IMR-90 (cell line): ENCODE results near the gene ACAD9. TPM values are rescaled to one million over a fixed set of nuclear protein-coding genes. Genes with fewer than 3 reads are reported as not detected.

ENCODE experiments used
- ATAC-seq: fragments of 200-7000 bp; cut with Tn5 transposase; 2 replicates; pipeline ENCODE4 v1.9.1; 2020; ENCODE audit warnings: low read depth, mild to moderate bottlenecking, moderate library complexity
- BruUV-seq: library from RNA; stranded (reverse); fragments of 400-500 nt; replicated peaks from 2 replicates; lab custom pipeline; 2021; lab: Mats Ljungman, UMichigan
- CTCF ChIA-PET: fragments of 300-600 bp; formaldehyde crosslinking; extraction: SDS; loops from one replicate; lab custom pipeline; 2021; ENCODE audit warnings: antibody characterized with exemption; lab: Yijun Ruan, JAX
- POLR2A ChIA-PET: fragments of 300-600 bp; sonication (Branson Sonifier 250); formaldehyde crosslinking; loops from one replicate; lab custom pipeline; 2022; ENCODE audit warnings: antibody characterized with exemption; ENCODE audit not compliant: unreplicated experiment; lab: Charles Lee
- DNase-seq: peaks from one replicate; pipeline ENCODE4 v3.0.0; 2013
- H2AFZ ChIP-seq: replicated peaks from 2 replicates; pipeline ENCODE3; 2013; ENCODE audit warnings: low read length, mild to moderate bottlenecking; ENCODE audit not compliant: poor library complexity
- H2AK5ac ChIP-seq: 2 replicates; pipeline ENCODE4 v1.6.1; 2013; ENCODE audit warnings: low read depth, low read length, inconsistent platforms
- H2AK9ac ChIP-seq: replicated peaks from 2 replicates; pipeline ENCODE3; 2013; ENCODE audit warnings: mild to moderate bottlenecking, low read depth, low read length, moderate library complexity; ENCODE audit not compliant: poor library complexity
- H2BK120ac ChIP-seq: 2 replicates; pipeline ENCODE4 v1.6.1; 2013; ENCODE audit warnings: low read depth, low read length, inconsistent platforms
- H2BK15ac ChIP-seq: 3 replicates; pipeline ENCODE4 v1.6.1; 2013; ENCODE audit warnings: low read depth, low read length, inconsistent platforms
- H2BK20ac ChIP-seq: 2 replicates; pipeline ENCODE4 v1.6.1; 2013; ENCODE audit warnings: low read depth, mild to moderate bottlenecking, inconsistent platforms, low read length, moderate library complexity
- H2BK5ac ChIP-seq: 2 replicates; pipeline ENCODE4 v1.6.1; 2013; ENCODE audit warnings: mild to moderate bottlenecking, low read depth, low read length, inconsistent platforms; ENCODE audit not compliant: poor library complexity, severe bottlenecking
- H3K14ac ChIP-seq: replicated peaks from 2 replicates; pipeline ENCODE4 v1.6.1; 2013; ENCODE audit warnings: low read depth, low read length, inconsistent platforms
- H3K18ac ChIP-seq: 2 replicates; pipeline ENCODE4 v1.6.1; 2013; ENCODE audit warnings: low read depth, low read length, control low read depth
- H3K23ac ChIP-seq: 2 replicates; pipeline ENCODE4 v1.6.1; 2013; ENCODE audit warnings: low read depth, low read length, inconsistent platforms
- H3K27ac ChIP-seq: 2 replicates; pipeline ENCODE4 v1.5.1; 2013; ENCODE audit warnings: mild to moderate bottlenecking, control low read depth, low read length; ENCODE audit not compliant: insufficient read depth
- H3K27me3 ChIP-seq: 2 replicates; pipeline ENCODE4 v1.6.1; 2013; ENCODE audit warnings: low read length; ENCODE audit not compliant: control insufficient read depth, insufficient read depth
- H3K36me3 ChIP-seq: 2 replicates; pipeline ENCODE4 v1.6.1; 2013; ENCODE audit warnings: low read length, mixed read lengths; ENCODE audit not compliant: control insufficient read depth, insufficient read depth
- H3K4ac ChIP-seq: 2 replicates; pipeline ENCODE4 v1.6.1; 2013; ENCODE audit warnings: low read depth, low read length, inconsistent platforms
- H3K4me1 ChIP-seq: 2 replicates; pipeline ENCODE4 v1.6.1; 2013; ENCODE audit warnings: low read length, mixed read lengths; ENCODE audit not compliant: control insufficient read depth, insufficient read depth
- H3K4me2 ChIP-seq: 2 replicates; pipeline ENCODE4 v1.6.1; 2013; ENCODE audit warnings: low read depth, mild to moderate bottlenecking, control low read depth, low read length, moderate library complexity
- H3K4me3 ChIP-seq: 2 replicates; pipeline ENCODE4 v1.5.1; 2013; ENCODE audit warnings: low read depth, mild to moderate bottlenecking, control low read depth, low read length, moderate library complexity; ENCODE audit not compliant: insufficient read depth
- H3K56ac ChIP-seq: 2 replicates; pipeline ENCODE4 v1.6.1; 2013; ENCODE audit warnings: low read length, inconsistent platforms; ENCODE audit not compliant: insufficient read depth; ENCODE audit errors: extremely low read depth
- H3K79me1 ChIP-seq, 2 experiments: 2 replicates each; pipeline ENCODE4 v1.6.1; 2013; ENCODE audit warnings: low read length in 2 of 2, inconsistent platforms in 1 of 2, low read depth in 1 of 2
- H3K9ac ChIP-seq: 2 replicates; pipeline ENCODE4 v1.6.1; 2013; ENCODE audit warnings: low read depth, low read length, control low read depth
- H3K9me1 ChIP-seq: 2 replicates; pipeline ENCODE4 v1.6.1; 2013; ENCODE audit warnings: low read length, inconsistent platforms; ENCODE audit not compliant: insufficient read depth
- H3K9me3 ChIP-seq: 2 replicates; pipeline ENCODE4 v1.6.1; 2013; ENCODE audit warnings: low read length; ENCODE audit not compliant: control insufficient read depth, insufficient read depth
- H4K20me1 ChIP-seq: 2 replicates; pipeline ENCODE4 v1.6.1; 2013; ENCODE audit warnings: low read length, inconsistent platforms; ENCODE audit not compliant: insufficient read depth
- H4K5ac ChIP-seq: 2 replicates; pipeline ENCODE4 v1.6.1; 2013; ENCODE audit warnings: mild to moderate bottlenecking, low read depth, low read length, control low read depth
- H4K8ac ChIP-seq, 2 experiments: 2 replicates each; pipeline ENCODE4 v1.6.1; 2013; ENCODE audit warnings: low read depth in 2 of 2, low read length in 2 of 2, control low read depth in 1 of 2, inconsistent platforms in 1 of 2
- H4K91ac ChIP-seq: 2 replicates; pipeline ENCODE4 v1.6.1; 2013; ENCODE audit warnings: low read depth, low read length, inconsistent platforms; ENCODE audit not compliant: insufficient read depth
- CHD1 ChIP-seq: IDR thresholded peaks from 2 replicates; pipeline ENCODE4 v1.6.1; 2012; ENCODE audit warnings: low read depth, low read length, improper control_type of control experiment
- ELK1 ChIP-seq: fragments of 150-350 bp; IDR thresholded peaks from 2 replicates; pipeline ENCODE4 v1.6.1; 2016; ENCODE audit warnings: low read depth, mild to moderate bottlenecking, low read length, moderate library complexity, borderline replicate concordance
- FOS ChIP-seq: fragments of 150-350 bp; IDR thresholded peaks from 2 replicates; pipeline ENCODE4 v1.6.1; 2016; ENCODE audit warnings: low read depth, low read length
- MXI1 ChIP-seq: IDR thresholded peaks from 2 replicates; pipeline ENCODE4 v1.6.1; 2012; ENCODE audit warnings: low read depth, mild to moderate bottlenecking, low read length, moderate library complexity, borderline replicate concordance
- NFE2L2 ChIP-seq: fragments of 150-350 bp; IDR thresholded peaks from 2 replicates; pipeline ENCODE4 v1.6.1; 2016; ENCODE audit warnings: low read depth, mild to moderate bottlenecking, low read length
- RAD21 ChIP-seq: IDR thresholded peaks from 2 replicates; pipeline ENCODE4 v1.6.1; 2012; ENCODE audit warnings: low read length, improper control_type of control experiment
- RCOR1 ChIP-seq: IDR thresholded peaks from 2 replicates; pipeline ENCODE4 v1.6.1; 2012; ENCODE audit warnings: mild to moderate bottlenecking, low read length, improper control_type of control experiment; ENCODE audit not compliant: insufficient replicate concordance
- WGBS, 2 experiments: methylation state at CpG; one replicate each; pipeline versions ENCODE4 v1.1.5 to v1.1.7; 2013; ENCODE audit warnings: missing lambda C conversion rate in 2 of 2; ENCODE audit not compliant: insufficient read length in 1 of 2; ENCODE audit errors: extremely low coverage in 2 of 2; 5-methylcytosine and 5-hydroxymethylcytosine counted together
- dilution Hi-C: fragments of 300-500 bp; cut with HindIII; formaldehyde crosslinking; loops from one replicate; pipeline ENCODE4 v1.14.3; 2018; ENCODE audit warnings: low sequenced_read_pairs; ENCODE audit not compliant: unreplicated experiment
- in situ Hi-C: fragments of 300-500 bp; cut with MboI; formaldehyde crosslinking; loops from 3 replicates; pipeline ENCODE4 v1.14.3; 2019; ENCODE audit warnings: low sequenced_read_pairs, inconsistent platforms, mixed read lengths
- intact Hi-C: fragments of 100-400 bp; cut with micrococcal nuclease; formaldehyde crosslinking; loops from 2 replicates; pipeline ENCODE4 v1.10.0; 2022
- polyA plus RNA-seq, 3 experiments: library from polyadenylated mRNA; depleted of rRNA; stranded (reverse); fragments of >200 nt; gene quantifications; 2 replicates each; pipeline ENCODE4 v1.2.3, GENCODE V29; 2012; ENCODE audit warnings: low replicate concordance in 1 of 3
- total RNA-seq: library from RNA; depleted of rRNA; stranded (reverse); fragments of >200 nt; gene quantifications from 2 replicates; pipeline ENCODE4 v1.2.3, GENCODE V29; 2012
- TF ChIP-seq, protein P1 (sequence below): fragments of 150-350 bp; IDR thresholded peaks from 2 replicates; pipeline ENCODE4 v1.6.1; 2017; ENCODE audit warnings: mild to moderate bottlenecking, antibody characterized with exemption, low read length, low read depth

ACAD9 gene
- total and polyA plus RNA-seq, 2 of the 4 experiments (the other 2 are of a cell fraction): 31.2 to 41.3 TPM

GRCh38 chr3:128910006-128910405 lies 30.6 kb downstream of the ACAD9 start:
- Histone ChIP-seq H3K4me2 (no peak overlapping the region), H3K9ac (no peak overlapping the region), H4K8ac (no peak overlapping the region), H3K27me3 (no peaks in the 10 kb centered on the region), H3K9me1 (no peaks in the 10 kb centered on the region; the same call in 1 of the 2 replicates), H2BK120ac (no peak overlapping the region), H2BK20ac (no peak overlapping the region), H3K4ac (no peak overlapping the region), H3K4me1 (no peaks in the 10 kb centered on the region), H2AFZ (no peak overlapping the region), H4K20me1 (no peaks in the 10 kb centered on the region), H3K4me3 (no peak overlapping the region), H3K18ac (no peak overlapping the region), H3K23ac (no peak overlapping the region), H2BK5ac (no peak overlapping the region), H2AK9ac (no peak overlapping the region), H3K27ac (no peak overlapping the region), H3K79me1 (no peaks in the 10 kb centered on the region), H3K9me3 (no peaks in the 10 kb centered on the region), H3K36me3 (peaks cover 89% of the 10 kb centered on the region), H3K56ac (no peak overlapping the region), H4K5ac (no peak overlapping the region), H4K91ac (no peak overlapping the region), H2BK15ac (no peak overlapping the region), H3K14ac (no peak overlapping the region), H2AK5ac (no peak overlapping the region)
- intact Hi-C loops: no loop called here
- no peak for TF ChIP-seq RAD21
- TF ChIP-seq, protein P1, sequence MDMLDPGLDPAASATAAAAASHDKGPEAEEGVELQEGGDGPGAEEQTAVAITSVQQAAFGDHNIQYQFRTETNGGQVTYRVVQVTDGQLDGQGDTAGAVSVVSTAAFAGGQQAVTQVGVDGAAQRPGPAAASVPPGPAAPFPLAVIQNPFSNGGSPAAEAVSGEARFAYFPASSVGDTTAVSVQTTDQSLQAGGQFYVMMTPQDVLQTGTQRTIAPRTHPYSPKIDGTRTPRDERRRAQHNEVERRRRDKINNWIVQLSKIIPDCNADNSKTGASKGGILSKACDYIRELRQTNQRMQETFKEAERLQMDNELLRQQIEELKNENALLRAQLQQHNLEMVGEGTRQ: no peak
- no peak for TF ChIP-seq ELK1
- TF ChIP-seq MXI1: no peak
- TF ChIP-seq RCOR1: no peak
- no peak for TF ChIP-seq FOS
- TF ChIP-seq NFE2L2: no peak
- TF ChIP-seq CHD1: no peak
- ATAC-seq: no peak
- BruUV-seq: no TSS peak
- WGBS, 2 experiments: no CpG with 5 or more reads among the region's 13 CpGs
- DNase-seq: no peak
- in situ Hi-C loops: no loop called here
- CTCF ChIA-PET: no interaction called here
- dilution Hi-C loops: no loop called here
- POLR2A ChIA-PET: no interaction called here
